Choroid plexus epithelial cell (primary cell): ENCODE measurements around the gene SNRNP70.

Experiments used
- DNase-seq: peaks from one replicate; pipeline ENCODE4 v3.0.0-alpha.2; 2010; ENCODE audit warnings: low read depth
- H3K4me3 ChIP-seq: 2 replicates; pipeline ENCODE4 v1.5.1; 2011; ENCODE audit warnings: low read depth, mild to moderate bottlenecking, control low read depth, low read length, moderate library complexity
- CTCF ChIP-seq: conservative IDR thresholded peaks from 2 replicates; pipeline ENCODE4 v1.5.1; 2011; ENCODE audit warnings: low read depth, mild to moderate bottlenecking, control low read depth, inconsistent platforms, low read length, moderate library complexity

Gene SNRNP70

GRCh38 chr19:49152119-49152550, 66.9 kb downstream of the SNRNP70 start:
- no peak overlapping the region for H3K4me3 ChIP-seq
- no peak for TF ChIP-seq CTCF
- DNase-seq, result no peak

GRCh38 chr19:49153167-49153809, 68.0 kb downstream of the SNRNP70 start:
- no peak for DNase-seq
- no peak for TF ChIP-seq CTCF
- no peak overlapping the region for H3K4me3 ChIP-seq

GRCh38 chr19:49154279-49154678, 69.0 kb downstream of the SNRNP70 start:
- DNase-seq, result no peak
- no peak for TF ChIP-seq CTCF
- no peak overlapping the region for H3K4me3 ChIP-seq

GRCh38 chr19:49155005-49155819, 70.0 kb downstream of the SNRNP70 start, which contains the start of gene HRC:
Gene HRC (minus strand): TSS chr19:49155396. CDS start chr19:49155237, 159 bp downstream.
- H3K4me3 ChIP-seq, result no peak within 1 kb of the TSS
- TF ChIP-seq CTCF, result no peak
- no peak for DNase-seq

- no peak overlapping the region for H3K4me3 ChIP-seq
- no peak for TF ChIP-seq CTCF
Measured at GRCh38 chr19:49155820-49156346, 70.6 kb downstream of the SNRNP70 start.

GRCh38 chr19:49157445-49158224, 72.4 kb downstream of the SNRNP70 start, which contains the start of gene TRPM4:
Gene TRPM4 (plus strand): TSS chr19:49157792. CDS start chr19:49157867, 75 bp downstream.
- H3K4me3 ChIP-seq, result peak within 1 kb of the TSS; percentile 96
- peak; percentile 79 for DNase-seq
- TF ChIP-seq CTCF, result no peak

More at GRCh38 chr19:49155820-49156346, 70.6 kb downstream of the SNRNP70 start:
- DNase-seq, result no peak
